Measurements from ENCODE around the gene ERH. TPM values are rescaled to one million over a fixed set of nuclear protein-coding genes. Genes with fewer than 3 reads are reported as not detected.

Gene ERH
- total RNA-seq, 1 experiment from 2014 or later = 222 TPM

GRCh38 chr14:69357544-69358200 lies 40.4 kb downstream of the ERH start:
- no peak overlapping the region for H3K27ac ChIP-seq (ENCODE audit: low read length)
- H3K4me3 ChIP-seq (ENCODE audit: low read depth in 2 of 2, low read length in 2 of 2) = no peak overlapping the region
- BruUV-seq (replicated peaks) = no TSS peak
- ChIA-PET POLR2A (no interaction called here), CTCF (interaction anchor here (0.6 kb wide), 1 partner anchor 9 kb away, joined by 3 read pairs; no protein-coding TSS in a partner anchor)
- H3K9me3 ChIP-seq (ENCODE audit: control insufficient read depth, insufficient read depth, low read depth, low read length) = no peaks in the 10 kb centered on the region
- no peaks in the 10 kb centered on the region for H3K36me3 ChIP-seq (ENCODE audit: control insufficient read depth, insufficient read depth, low read length)
- DNase-seq (ENCODE audit: low read depth, low spot score) (no peak), ATAC-seq (no peak)
- TF ChIP-seq CTCF (IDR thresholded peaks at IDR 0.05) = no peak
- no peak for TF ChIP-seq SIN3A (IDR thresholded peaks at IDR 0.05; ENCODE audit: borderline replicate concordance, insufficient read depth, low read depth, low read length)
- no peak for TF ChIP-seq TCF7L2 (IDR thresholded peaks at IDR 0.05; ENCODE audit: low read depth, low read length)
- no peak for TF ChIP-seq POLR2AphosphoS5 (IDR thresholded peaks at IDR 0.05; ENCODE audit: low read depth, low read length)
- no peak for TF ChIP-seq REST (IDR thresholded peaks at IDR 0.05; ENCODE audit: insufficient read depth in 1 of 2, low read depth in 2 of 2, low read length in 1 of 2)
- H3K4me1 ChIP-seq (ENCODE audit: control insufficient read depth, insufficient read depth, low read length) = no peaks in the 10 kb centered on the region
- intact Hi-C loops (cut with micrococcal nuclease; ENCODE audit: unreplicated experiment) = loop anchor here (10.0 kb wide), 1 partner anchor 113 kb away; no protein-coding TSS in a partner anchor
- H3K27me3 ChIP-seq (ENCODE audit: control insufficient read depth, insufficient read depth, low read length) = no peaks in the 10 kb centered on the region
- in situ Hi-C loops (cut with HindIII; ENCODE audit: low pct_unique_long_range_greater_than_20kb, low sequenced_read_pairs) = no loop called here

DNA sequence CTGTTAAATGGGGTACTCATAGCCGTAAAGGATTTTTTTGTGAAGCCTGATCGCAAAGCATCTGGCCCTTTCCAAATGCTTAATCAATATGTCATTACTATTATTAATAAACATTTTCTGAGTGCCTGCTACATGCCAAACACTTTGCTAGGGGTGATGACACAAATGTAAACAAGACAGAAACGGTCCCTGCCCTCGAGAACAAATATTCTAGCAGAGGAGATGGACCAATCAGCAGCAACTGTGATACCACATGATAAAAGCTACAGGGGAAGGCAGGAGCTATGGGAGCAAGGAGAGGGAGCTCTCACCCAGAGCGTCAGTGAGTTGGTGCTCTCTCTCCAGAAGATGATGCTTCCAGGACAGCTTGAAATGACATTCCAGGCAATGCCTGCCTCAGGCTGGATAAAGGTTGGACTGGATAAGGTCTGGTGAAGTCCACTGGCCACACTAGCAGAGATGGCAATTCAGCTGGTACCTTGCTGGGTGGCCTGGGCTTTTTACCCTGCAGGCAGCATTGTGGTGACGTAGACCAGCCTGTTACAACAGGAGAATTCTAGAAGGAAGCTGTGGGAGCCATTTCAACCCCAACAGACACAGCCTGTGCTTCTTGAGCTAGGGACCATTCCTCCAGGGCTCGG lies 41.1 kb downstream of the ERH start:
- no peaks in the 10 kb centered on the region for H3K9me3 ChIP-seq (ENCODE audit: control insufficient read depth, insufficient read depth, low read depth, low read length)
- H3K4me3 ChIP-seq (ENCODE audit: low read depth in 2 of 2, low read length in 2 of 2) = no peak overlapping the region
- H3K27me3 ChIP-seq (ENCODE audit: control insufficient read depth, insufficient read depth, low read length) = no peaks in the 10 kb centered on the region
- CTCF ChIA-PET = no interaction called here
- DNase-seq (ENCODE audit: low read depth, low spot score) = no peak
- H3K4me1 ChIP-seq (ENCODE audit: control insufficient read depth, insufficient read depth, low read length) = no peaks in the 10 kb centered on the region
- no peak for ATAC-seq
- no peak for TF ChIP-seq TCF7L2 (IDR thresholded peaks at IDR 0.05; ENCODE audit: low read depth, low read length)
- no peaks in the 10 kb centered on the region for H3K36me3 ChIP-seq (ENCODE audit: control insufficient read depth, insufficient read depth, low read length)
- BruUV-seq (replicated peaks) = no TSS peak
- intact Hi-C loops (cut with micrococcal nuclease; ENCODE audit: unreplicated experiment) (loop anchor here (10.0 kb wide), 1 partner anchor 112 kb away; no protein-coding TSS in a partner anchor), in situ Hi-C loops (cut with HindIII; ENCODE audit: low pct_unique_long_range_greater_than_20kb, low sequenced_read_pairs) (no loop called here)
- POLR2A ChIA-PET = interaction anchor here (0.7 kb wide), 1 partner anchor 89 kb away, joined by 6 read pairs; no protein-coding TSS in a partner anchor
- no peak overlapping the region for H3K27ac ChIP-seq (ENCODE audit: low read length)

Measured in Panc1 (cell line).